Spleen (tissue), 11 donors: ENCODE results near the gene PHACTR1. TPM values are rescaled to one million over a fixed set of nuclear protein-coding genes. Genes with fewer than 3 reads are reported as not detected.

ENCODE experiments used
- DNase-seq: peaks from one replicate; pipeline ENCODE4 v3.0.0-alpha.2; 2020
- H3K27ac ChIP-seq, 8 donors: fragments of 200-600 bp; sonication (generic) in 7 of 8; 1 replicate in 4 of 8; 2 replicates in 4 of 8; pipeline versions ENCODE4 v1.5.0 to v1.8.0; 2016 to 2021; ENCODE audit warnings: inconsistent platforms in 4 of 8, mild to moderate bottlenecking in 4 of 8, moderate library complexity in 1 of 8
- H3K27me3 ChIP-seq, 7 donors: fragments of 200-600 bp; sonication (generic) in 6 of 7; replicated peaks in 1 of 7; 1 replicate in 4 of 7; 2 replicates in 3 of 7; pipeline versions ENCODE4 v1.5.0 to v1.8.0; 2016 to 2021; ENCODE audit warnings: inconsistent platforms in 3 of 7, mild to moderate bottlenecking in 1 of 7
- H3K36me3 ChIP-seq, 6 donors: fragments of 200-600 bp; sonication (generic) in 5 of 6; 1 replicate in 4 of 6; 2 replicates in 2 of 6; pipeline versions ENCODE4 v1.5.0 to v1.8.0; 2016 to 2021; ENCODE audit warnings: inconsistent platforms in 2 of 6
- H3K4me1 ChIP-seq, 6 donors: fragments of 200-600 bp; sonication (generic) in 5 of 6; 1 replicate in 3 of 6; 2 replicates in 3 of 6; pipeline versions ENCODE4 v1.5.0 to v1.8.0; 2016 to 2021; ENCODE audit warnings: inconsistent platforms in 3 of 6
- H3K4me3 ChIP-seq, 8 donors: fragments of 200-600 bp; sonication (generic) in 7 of 8; 1 replicate in 4 of 8; 2 replicates in 4 of 8; pipeline versions ENCODE4 v1.5.0 to v1.8.0; 2016 to 2021; ENCODE audit warnings: inconsistent platforms in 4 of 8, mild to moderate bottlenecking in 4 of 8, moderate library complexity in 2 of 8
- H3K9me3 ChIP-seq, 8 donors: fragments of 200-600 bp; sonication (generic) in 7 of 8; 1 replicate in 4 of 8; 2 replicates in 4 of 8; pipeline versions ENCODE4 v1.5.0 to v1.8.0; 2016 to 2021; ENCODE audit warnings: inconsistent platforms in 4 of 8
- CTCF ChIP-seq, 11 experiments: fragments of 200-600 bp in 7 of 11; fragments of 450-650 bp in 4 of 11; sonication (generic) in 4 of 11; IDR thresholded peaks in 8 of 11; conservative IDR thresholded peaks in 3 of 11; 1 replicate in 7 of 11; 2 replicates in 4 of 11; pipeline versions ENCODE4 v1.4.0 to v1.8.0; 2016 to 2021; ENCODE audit warnings: antibody characterized with exemption in 11 of 11, inconsistent platforms in 4 of 11, mild to moderate bottlenecking in 1 of 11
- POLR2A ChIP-seq, 3 donors: fragments of 450-650 bp; IDR thresholded peaks; one replicate each; pipeline ENCODE4 v1.5.1; 2017; ENCODE audit warnings: antibody characterized with exemption in 3 of 3, mild to moderate bottlenecking in 1 of 3
- POLR2AphosphoS5 ChIP-seq, 3 donors: sonication (generic); formaldehyde crosslinking; IDR thresholded peaks; one replicate each; pipeline ENCODE4 v1.5.1; 2017; ENCODE audit warnings: antibody characterized with exemption in 3 of 3
- WGBS, 5 donors: extraction: QIAGEN DNeasy Blood & Tissue Kit in 3 of 5; methylation state at CpG; one replicate each; pipeline versions ENCODE4 v1.1.5 to v1.1.7; 2013 to 2018; 5-methylcytosine and 5-hydroxymethylcytosine counted together
- intact Hi-C: fragments of 100-400 bp; cut with DNase I; formaldehyde crosslinking; loops from one replicate; pipeline ENCODE4 v1.15.0; 2023; ENCODE audit warnings: low total_unique reads
- polyA plus RNA-seq, 3 donors: library from polyadenylated mRNA; stranded (reverse); fragments of 200-250 nt; gene quantifications; one replicate each; pipeline ENCODE4 v1.2.1, GENCODE V29; 2013
- total RNA-seq, 7 donors: library from RNA; depleted of rRNA in 3 of 7; stranded (reverse); fragments of >200 nt in 3 of 7; fragmentation: NEBNext Ultra II Directional in 4 of 7; extraction: Animal tissue kit (Norgen Biotek cat#: 25700) in 4 of 7; gene quantifications; one replicate each; pipeline versions ENCODE4 v1.1.0 to v1.2.1, GENCODE V29; 2016 to 2021
- donor health status: healthy with polysubstance abuse.
- donor health status: DM: no; HTN: no; CAD: no; lungs with moderate emphysema.
- donor health status: DM: no; HTN: no; CAD: no.
- donor health status: Bipolar disorder and iron deficiency.
- donor health status: healthy.
- donor health status: DM: no; HTN: no; CAD: no.
- donor health status: DM: yes; HTN: yes; CAD: no.

The PHACTR1 gene
- total and polyA plus RNA-seq, 10 donors = 8.5 to 45.3 (median 30.8) TPM

- H3K27ac ChIP-seq = no peak overlapping the region
- TF ChIP-seq CTCF (IDR thresholded peaks at IDR 0.05 in 8 of 11, conservative IDR thresholded peaks at IDR 0.05 in 3 of 11) = no peak
- TF ChIP-seq POLR2AphosphoS5 (IDR thresholded peaks at IDR 0.05) = no peak
- H3K9me3 ChIP-seq = no peaks in the 10 kb centered on the region
- H3K27me3 ChIP-seq = no peaks in the 10 kb centered on the region
- intact Hi-C loops = no loop called here
- no peak for DNase-seq
- no peak overlapping the region for H3K4me3 ChIP-seq
- WGBS, 5 donors = 46 to 55% (median 49%) methylated on average over 3 of the region's 3 CpGs
- H3K36me3 ChIP-seq = no peaks in the 10 kb centered on the region
- peaks cover 0 to 6% (median 0%) of the 10 kb centered on the region in 6 donors for H3K4me1 ChIP-seq
Measured at GRCh38 chr6:13094781-13095425, 378.3 kb downstream of the PHACTR1 start.

- 83 to 97% (median 86%) methylated on average over 3 of the region's 3 CpGs for WGBS, 5 donors
- H3K4me3 ChIP-seq = no peak overlapping the region
- H3K27me3 ChIP-seq = no peaks in the 10 kb centered on the region
- no peaks in the 10 kb centered on the region for H3K36me3 ChIP-seq
- H3K9me3 ChIP-seq = no peaks in the 10 kb centered on the region
- peaks cover 0 to 6% (median 0%) of the 10 kb centered on the region in 6 donors for H3K4me1 ChIP-seq
- H3K27ac ChIP-seq = no peak overlapping the region
- TF ChIP-seq CTCF (IDR thresholded peaks at IDR 0.05 in 8 of 11, conservative IDR thresholded peaks at IDR 0.05 in 3 of 11) = no peak
- no peak for TF ChIP-seq POLR2AphosphoS5 (IDR thresholded peaks at IDR 0.05)
- no peak for TF ChIP-seq POLR2A (IDR thresholded peaks at IDR 0.05)
- no peak for DNase-seq
- intact Hi-C loops = no loop called here
Measured at GRCh38 chr6:13096084-13096483, 379.5 kb downstream of the PHACTR1 start.

- peaks cover 0 to 6% (median 0%) of the 10 kb centered on the region in 6 donors for H3K4me1 ChIP-seq
- no peak overlapping the region for H3K27ac ChIP-seq
- no peaks in the 10 kb centered on the region for H3K36me3 ChIP-seq
- DNase-seq = no peak
- intact Hi-C loops = no loop called here
- WGBS, 5 donors = 61 to 93% (median 77%) methylated on average over 1 of the region's 1 CpG
- H3K4me3 ChIP-seq = no peak overlapping the region
- H3K27me3 ChIP-seq = no peaks in the 10 kb centered on the region
- TF ChIP-seq POLR2AphosphoS5 (IDR thresholded peaks at IDR 0.05) (no peak), POLR2A (IDR thresholded peaks at IDR 0.05) (no peak), CTCF (IDR thresholded peaks at IDR 0.05 in 8 of 11, conservative IDR thresholded peaks at IDR 0.05 in 3 of 11) (no peak)
- H3K9me3 ChIP-seq = no peaks in the 10 kb centered on the region
Measured at GRCh38 chr6:13097454-13097853, 380.9 kb downstream of the PHACTR1 start.

DNA sequence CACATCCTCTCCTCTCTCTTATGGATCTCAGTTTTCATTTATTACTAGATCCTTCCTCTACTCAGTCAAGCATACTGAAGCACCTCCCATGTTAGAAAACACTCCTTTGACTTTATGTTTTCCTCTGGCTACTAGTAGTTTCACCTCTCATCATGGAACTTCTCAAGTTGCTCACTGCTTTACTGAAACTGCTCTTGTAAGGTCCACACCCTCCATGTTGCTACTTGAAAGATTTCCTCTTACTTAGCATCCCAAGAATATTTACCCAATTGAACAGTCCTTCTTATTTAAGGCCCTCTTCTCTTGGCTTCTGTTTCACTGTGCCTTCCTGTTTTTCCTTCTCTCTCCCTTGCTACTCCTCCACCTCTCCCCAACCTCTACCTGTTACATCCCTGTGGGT, 381.4 kb downstream of the PHACTR1 start:
- Histone ChIP-seq H3K36me3 (no peaks in the 10 kb centered on the region), H3K4me3 (no peak overlapping the region), H3K9me3 (no peaks in the 10 kb centered on the region), H3K27ac (no peak overlapping the region), H3K4me1 (peaks cover 0 to 6% (median 0%) of the 10 kb centered on the region in 6 donors), H3K27me3 (no peaks in the 10 kb centered on the region)
- DNase-seq = no peak
- intact Hi-C loops = no loop called here
- TF ChIP-seq POLR2A (IDR thresholded peaks at IDR 0.05) (no peak), CTCF (IDR thresholded peaks at IDR 0.05 in 8 of 11, conservative IDR thresholded peaks at IDR 0.05 in 3 of 11) (no peak), POLR2AphosphoS5 (IDR thresholded peaks at IDR 0.05) (no peak)
